Activated T-cell treated with anti-CD3 and anti-CD28 coated beads, Interleukin-2, amount 50 U/mL, for 1 hour (primary cell): ENCODE data around the gene TUBB6.

Experiments used
- DNase-seq: peaks from one replicate; pipeline ENCODE4 v3.0.0-alpha.2; 2020

TUBB6 gene

DNA sequence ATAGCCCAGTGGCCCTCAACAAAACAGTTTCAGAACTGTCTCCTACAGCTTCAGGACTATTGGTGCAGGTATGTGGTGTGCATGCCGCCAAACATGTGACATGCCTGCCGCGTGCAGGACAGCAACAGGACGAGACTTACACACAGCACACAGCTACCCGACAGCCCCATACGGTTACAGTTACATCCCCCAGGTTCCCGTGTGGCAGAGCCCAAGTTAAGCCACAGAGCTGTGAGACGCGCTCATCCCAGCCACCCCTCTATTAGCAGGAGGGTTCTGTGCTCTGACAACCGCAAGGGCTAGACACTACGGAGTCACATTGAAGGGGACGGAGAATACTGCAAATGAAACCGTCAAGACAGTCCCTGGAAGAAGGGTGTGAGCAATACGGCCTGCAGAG, 16.4 kb upstream of the TUBB6 start:
- DNase-seq, result no peak

DNA sequence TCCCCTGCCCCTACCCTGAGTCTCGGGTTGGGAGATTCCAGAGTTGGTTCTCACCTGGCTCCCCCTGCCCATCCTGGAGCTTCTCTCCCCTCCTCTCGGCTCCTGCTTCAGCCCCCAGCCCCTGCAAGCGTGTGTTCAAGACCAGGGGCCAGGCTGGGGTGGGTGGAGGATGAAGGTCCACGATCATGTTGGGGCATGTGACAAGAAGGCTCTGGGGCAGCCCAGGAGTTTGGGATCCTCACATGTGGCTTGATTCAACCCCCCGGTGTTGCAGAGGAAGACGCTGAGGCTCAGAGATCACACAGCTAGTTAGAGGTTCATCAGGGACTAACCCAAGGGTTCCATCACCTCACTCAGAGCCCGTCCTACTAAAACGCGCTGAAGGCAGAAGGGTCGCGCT, 14.2 kb upstream of the TUBB6 start:
- DNase-seq, result no peak

DNA sequence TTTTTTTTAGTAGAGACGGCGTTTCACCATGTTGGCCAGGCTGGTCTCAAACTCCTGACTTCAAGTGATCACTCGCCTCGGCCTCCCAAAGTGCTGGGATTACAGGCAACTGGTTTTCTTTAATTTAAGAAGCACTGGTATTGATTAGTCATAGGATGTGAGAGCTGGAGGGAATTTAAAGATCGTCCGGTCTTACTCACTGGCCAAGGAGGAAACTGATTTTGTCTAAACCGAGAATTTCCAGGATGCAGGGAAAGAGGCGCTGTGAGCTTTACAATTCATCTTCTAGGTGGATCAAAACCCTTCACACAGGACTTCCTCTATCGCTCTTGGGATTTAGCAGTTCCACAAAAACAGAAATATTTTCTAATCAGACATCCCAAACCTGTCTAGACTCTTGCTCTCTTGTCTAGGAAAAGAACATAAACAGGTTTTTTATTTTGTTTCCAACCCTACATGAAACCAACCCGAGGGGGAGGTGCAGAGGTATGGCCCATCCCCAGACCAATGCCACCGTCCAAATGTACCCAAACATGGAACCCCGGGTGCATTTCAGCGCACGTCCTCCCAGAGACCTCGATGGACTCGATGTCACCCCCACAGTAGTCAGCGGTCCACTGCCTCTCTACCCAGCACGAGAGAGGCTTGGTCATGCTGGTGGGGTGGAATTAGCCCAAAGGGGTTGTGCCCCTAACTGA, 12.5 kb upstream of the TUBB6 start:
- DNase-seq, result no peak

DNA sequence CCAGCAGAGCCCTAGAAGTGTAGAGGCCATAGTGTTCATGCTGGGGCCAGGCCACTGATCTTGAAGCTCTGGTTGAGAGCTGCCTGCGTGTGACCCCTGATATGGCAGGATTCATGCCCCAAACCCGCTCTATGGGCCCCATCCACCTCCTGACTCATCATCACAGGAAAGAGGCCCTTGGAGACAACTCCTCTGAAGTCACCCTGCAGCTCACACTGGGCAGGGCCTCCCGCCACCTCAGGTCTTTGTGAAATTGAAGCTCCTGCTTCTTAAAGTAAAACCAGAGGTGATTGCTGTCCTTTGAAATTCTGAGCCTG, 12.0 kb upstream of the TUBB6 start:
- DNase-seq, result no peak

DNA sequence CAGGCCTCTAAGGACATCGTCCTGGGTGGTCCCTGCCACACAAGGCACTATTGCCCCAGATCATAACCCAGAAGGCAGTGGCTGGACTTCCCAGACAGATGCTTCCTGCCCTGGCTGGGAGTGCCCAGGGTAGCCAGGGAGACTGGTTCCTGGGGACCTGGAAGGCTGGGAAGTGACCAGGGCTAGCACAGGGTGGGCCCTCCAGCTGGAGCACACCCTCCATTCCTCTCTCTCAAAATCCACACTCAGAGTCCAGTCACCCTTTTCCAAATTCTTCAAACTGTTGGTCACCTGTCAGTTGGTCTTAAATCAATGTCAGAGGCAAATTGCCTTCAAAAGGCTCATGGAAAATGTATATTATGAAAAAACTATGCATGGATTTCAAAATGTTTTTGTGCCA, 11.6 kb upstream of the TUBB6 start:
- no peak for DNase-seq

DNA sequence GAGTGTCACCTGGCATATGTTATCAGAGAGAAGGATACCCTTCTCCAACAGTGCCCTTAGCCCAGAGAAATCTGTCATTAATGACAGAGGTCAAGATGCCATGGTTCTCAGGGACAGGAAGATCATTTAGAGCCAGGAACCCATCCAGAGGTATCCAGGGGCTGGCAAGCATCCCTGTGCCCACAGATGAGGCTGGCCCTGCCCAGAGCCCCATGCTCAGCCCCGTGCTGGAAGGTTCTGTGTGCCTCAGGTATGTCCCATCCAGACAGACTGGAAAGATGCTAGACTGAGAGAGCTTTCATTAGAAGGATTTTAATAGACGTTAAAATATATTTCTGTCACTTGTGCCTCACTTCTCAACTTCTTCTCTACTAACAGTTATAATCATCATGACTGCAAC, 8.2 kb upstream of the TUBB6 start:
- no peak for DNase-seq

DNA sequence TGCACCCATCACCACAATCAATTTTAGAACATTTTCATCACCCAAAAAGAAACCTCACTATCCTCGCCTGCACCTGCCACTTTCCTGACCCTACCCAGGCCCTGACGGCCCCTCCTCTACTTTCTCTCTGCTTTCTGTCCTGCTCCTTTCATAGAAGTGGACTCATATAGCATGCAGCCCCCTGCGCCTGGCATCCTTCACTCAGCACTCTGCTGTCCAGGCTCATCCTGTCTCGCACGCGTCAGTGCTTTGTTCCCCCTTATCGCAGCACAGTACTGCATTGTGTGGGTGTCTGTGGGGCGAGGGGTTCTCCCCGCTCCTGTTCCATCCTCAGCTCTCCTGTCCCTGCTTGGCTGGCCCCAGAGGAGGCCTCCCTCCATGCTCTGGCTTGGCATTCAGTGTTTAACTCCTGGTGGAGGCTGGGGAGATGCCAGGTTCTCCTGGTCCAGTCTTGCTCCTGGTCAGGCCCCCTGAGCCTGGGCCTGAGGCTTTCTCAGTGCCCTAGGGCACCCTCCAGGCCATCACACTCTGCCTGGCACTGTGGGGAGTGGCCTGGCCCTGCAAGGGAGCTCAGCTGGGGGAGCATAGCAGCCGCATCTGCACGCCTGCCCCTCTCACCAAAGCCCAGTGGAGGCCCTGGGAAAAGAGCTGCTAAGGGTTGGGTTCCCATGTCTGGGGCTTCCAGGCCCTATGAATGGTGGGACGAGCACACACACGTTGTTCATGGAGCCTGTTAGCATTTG, 6.6 kb upstream of the TUBB6 start:
- DNase-seq, result no peak

DNA sequence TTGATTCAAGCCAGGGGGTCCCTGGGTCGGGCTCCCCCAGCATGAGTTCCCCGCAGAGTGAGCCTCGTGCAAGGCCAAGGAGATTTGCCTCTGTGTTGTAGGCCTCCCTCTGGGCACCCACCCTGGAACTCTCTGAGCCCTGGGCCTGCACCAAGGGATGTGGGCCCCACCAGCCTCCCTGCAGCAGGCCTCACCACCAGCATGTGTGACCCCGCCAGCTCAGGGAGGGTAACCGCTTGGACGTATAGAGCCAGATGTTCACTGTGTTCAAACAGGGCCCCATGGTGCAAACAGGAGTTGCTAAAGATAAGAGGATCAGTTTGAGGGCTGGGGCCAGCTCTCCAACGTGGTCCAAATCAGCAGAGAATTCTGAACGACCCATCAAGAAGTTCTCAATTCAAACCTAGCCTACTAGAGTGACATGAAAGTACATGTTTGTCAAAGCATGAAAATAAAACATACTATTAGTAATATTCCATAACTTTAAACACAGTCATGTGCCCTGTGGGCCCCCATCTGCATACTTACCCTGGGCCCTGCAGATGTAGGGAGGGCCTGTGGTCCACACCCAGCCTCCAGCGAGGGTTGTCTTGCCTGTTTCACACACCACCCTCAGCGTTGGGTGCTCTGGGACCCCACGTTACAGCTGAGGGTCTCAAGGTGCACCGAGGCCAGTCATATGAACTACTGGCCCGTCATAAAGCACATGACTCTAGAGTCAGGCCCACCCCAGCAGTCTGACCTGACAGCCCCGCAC, 5.5 kb upstream of the TUBB6 start:
- DNase-seq, result no peak

DNA sequence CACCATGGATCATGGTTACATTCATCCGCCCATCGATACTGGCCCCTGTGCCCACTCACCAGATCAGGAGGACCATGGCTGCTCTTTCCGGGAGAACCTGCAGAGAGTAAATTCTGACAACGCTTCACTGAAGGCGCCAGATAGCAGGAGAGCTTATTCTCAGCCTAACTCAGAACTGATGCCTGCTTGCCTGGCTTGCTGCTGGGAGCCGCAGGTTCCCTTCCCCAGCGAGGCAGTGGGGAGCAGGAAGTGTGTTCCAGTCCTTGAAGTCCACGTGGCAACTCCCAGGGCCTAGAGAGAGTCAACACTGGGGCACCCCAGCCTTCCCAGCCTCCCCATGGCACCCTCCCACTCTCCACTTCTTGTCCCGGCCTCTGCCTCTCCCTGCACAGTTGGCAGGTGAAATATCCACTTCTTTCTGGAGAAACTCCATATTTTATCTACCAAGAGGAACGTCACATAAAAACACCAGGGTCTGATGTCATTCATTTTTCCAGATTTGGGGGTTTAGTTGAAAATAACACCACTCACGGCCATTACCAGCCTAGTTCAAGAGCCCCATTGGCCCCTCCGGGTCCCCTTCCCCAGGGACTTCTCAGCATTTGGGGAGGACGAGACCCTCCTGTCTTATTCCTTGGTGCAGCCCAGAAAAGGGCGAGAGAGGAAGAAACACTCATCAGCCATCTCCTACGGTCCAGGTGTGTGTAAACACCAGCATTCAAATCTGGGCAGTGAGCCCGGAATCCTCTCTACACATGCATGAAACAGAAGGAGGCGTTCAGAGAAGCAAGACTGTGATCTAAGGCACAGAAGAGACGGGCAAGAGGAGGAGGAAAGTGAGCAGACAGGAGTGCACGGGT, 3.5 kb upstream of the TUBB6 start:
- no peak for DNase-seq

DNA sequence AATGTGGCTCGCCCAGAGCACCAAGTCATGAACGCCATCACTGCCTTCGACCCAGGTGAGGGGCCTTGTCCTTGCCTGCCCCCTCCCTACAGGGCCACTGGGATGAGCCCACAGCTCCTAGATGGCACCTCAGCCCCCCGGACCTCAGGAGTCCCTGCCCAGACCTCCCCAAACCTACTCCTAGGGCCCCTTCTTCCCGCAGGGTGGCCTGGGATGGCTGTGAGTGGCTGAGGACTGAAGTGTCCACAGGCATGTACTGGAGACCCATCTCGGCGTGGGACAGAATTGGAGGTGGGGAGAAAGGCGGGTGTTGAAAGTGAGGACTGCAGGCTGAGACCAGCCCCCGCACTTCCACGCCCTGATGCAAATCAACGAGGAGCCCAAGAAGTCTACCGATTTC, 2.8 kb upstream of the TUBB6 start:
- no peak for DNase-seq

DNA sequence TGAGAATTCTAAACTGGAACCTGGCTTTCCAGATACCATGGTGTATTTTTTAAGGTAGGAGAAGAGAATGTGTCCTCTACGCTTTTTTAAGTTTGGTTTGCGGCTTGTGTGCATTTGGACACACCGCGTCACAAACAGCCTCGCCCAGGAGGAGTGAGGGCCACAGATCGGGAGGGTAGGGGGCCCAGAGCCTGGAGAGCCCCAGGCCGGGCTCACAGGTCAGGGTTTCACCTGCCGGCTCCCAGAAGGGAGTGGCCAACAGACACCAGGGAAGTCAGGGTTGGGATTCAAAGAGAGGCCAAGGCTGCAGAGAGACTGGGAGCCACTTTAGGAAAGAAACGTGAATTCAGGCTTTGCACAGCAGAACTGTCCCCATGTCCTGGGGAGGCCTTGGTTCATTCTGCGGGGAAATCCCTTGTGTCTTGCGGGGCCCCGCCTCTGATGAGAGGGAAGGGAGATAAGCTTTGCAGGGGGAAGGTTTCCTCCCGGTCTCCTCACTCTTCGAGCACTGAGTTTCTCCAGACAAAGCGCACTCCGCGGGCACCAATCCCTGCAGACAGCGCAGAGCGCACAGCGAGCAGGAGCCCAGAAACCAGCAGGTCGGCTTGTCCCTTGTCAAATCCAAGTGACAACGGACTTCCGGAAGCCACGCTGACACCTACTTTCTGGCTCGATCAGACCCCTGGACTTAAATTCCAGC, 2.0 kb upstream of the TUBB6 start:
- no peak for DNase-seq

DNA sequence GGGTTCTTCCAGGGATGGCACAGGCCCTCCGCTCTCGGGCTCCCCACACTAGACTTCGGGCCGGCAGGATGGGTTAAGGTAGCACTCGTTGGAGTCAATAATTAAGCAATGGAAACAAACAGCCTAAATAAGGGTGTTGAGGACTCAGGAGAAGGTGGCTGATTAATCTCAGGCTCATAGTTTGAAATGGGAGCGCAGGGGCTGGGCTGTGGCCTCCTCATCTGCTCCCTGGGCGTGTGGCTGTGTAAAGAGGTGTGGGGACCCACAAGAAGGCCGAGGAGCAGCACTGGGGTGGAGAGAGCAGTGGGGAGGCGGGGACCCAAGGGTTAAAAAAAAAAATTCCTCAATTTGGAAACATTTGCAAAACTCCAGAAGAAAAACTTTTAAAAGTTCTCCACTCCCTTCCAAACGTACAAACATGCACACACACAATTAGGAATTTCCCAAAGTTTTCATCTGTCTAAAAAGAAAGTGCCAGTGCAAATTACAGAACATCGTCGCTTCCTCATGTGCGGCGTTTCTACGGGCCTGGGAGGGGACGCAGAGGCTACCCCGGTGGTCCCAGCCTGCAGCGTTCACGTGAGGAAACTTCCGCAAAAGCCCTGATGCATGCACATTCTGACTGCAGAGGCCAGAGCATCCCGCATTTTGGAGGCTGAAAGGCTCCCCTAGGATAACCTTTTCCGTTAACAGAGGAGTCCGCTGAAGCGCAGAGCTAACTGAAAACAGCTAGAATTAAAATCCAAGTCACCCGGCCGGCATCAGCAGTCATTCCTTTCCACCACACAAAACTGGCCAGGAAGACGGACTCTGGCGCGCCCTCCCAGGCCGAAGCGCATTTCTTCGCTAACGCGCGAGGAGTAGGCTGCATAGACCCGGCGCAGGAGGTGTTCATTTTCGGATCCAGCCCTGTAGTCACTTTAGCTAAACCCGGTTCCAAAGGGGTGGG, 1.0 kb upstream of the TUBB6 start:
- no peak for DNase-seq

DNA sequence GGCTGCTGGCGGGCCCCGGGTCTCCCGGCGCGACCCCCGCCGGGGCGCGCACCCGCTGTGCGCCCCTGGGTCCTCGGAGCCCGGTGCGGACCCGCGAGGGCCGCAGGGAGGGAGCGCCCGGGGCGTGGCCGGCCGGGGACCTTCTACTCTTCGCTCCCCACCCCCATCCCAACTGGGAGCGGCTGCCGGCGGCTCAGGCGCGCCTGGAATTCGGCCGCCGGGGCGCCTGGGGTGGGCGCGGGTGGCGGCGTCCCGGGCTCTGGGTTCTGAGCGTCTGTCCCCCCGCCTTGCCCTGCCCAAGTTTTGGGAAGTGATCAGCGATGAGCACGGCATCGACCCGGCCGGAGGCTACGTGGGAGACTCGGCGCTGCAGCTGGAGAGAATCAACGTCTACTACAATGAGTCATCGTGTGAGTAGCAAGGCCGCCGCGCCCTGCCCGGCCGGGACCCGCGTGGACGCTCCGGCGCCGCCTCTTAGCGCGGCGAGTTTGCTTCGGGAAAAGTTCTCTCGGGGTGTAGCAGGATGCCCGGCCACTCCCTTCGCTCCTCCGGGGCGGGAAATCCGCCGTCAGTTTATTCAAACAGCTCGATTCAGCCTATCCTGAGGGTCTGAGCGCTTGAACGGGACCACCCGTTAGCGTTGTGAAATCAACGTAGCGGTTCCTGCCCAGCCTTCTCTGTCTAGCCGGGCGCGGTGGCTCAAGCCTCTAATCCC, 502 bp downstream of the TUBB6 start:
- no peak for DNase-seq

DNA sequence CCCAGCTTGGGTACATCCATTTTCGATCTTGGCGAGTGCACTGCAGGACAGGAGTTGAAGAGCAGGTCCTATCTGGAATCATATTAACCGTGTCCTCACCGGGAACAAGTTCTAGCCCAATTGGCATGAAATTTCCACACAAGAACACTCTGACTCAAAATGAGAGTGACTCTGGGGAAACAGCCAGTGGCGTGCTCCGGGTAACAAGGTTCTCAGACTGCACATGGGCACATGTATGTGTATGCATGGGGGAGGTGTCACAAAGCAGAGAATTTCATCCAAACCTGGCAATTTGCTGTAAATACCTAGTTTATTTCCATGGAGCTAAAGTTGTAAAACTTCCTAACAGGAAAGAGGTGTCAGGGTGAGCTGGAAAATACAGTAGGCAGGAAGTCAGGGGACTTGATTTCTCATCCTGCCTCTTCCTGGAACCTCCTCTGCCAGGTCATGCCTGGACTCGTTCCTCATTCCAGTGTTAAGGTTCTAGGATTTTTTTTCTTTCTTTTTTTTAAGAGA, 1.7 kb downstream of the TUBB6 start:
- no peak for DNase-seq

DNA sequence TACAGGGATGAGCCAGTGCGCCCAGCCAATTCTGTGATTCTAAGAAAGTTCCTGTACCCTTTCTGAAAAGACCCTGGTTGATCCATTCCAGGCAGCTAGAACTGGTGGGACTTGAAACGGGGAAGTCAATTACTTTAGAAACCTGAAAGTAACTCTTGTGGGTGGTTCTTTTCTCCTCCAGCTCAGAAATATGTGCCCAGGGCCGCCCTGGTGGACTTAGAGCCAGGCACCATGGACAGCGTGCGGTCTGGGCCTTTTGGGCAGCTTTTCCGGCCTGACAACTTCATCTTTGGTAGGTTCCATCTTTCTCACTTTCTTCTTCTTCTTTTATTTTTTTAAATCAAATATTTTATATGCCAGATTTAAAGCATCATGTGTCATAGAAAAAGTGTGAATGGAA, 2.7 kb downstream of the TUBB6 start:
- no peak for DNase-seq

DNA sequence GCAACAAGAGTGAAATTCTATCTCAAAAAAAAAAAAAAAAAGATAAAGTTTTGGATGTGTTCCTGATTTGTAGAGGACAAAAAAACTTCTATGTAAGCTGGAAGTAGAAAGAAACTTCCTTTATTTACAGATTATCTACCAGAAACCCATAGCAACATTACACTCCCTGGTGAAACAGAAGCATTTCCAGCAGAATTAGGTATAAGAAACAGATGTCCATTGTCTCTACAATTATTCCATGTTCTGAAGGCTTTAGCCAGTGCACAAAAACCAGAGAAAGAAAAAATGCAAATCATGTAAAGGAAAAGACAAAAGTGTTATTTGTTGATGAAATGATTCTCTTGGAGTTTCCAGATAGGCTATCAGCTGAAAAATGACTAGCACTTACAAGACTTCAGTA, 4.9 kb downstream of the TUBB6 start:
- DNase-seq, result no peak

DNA sequence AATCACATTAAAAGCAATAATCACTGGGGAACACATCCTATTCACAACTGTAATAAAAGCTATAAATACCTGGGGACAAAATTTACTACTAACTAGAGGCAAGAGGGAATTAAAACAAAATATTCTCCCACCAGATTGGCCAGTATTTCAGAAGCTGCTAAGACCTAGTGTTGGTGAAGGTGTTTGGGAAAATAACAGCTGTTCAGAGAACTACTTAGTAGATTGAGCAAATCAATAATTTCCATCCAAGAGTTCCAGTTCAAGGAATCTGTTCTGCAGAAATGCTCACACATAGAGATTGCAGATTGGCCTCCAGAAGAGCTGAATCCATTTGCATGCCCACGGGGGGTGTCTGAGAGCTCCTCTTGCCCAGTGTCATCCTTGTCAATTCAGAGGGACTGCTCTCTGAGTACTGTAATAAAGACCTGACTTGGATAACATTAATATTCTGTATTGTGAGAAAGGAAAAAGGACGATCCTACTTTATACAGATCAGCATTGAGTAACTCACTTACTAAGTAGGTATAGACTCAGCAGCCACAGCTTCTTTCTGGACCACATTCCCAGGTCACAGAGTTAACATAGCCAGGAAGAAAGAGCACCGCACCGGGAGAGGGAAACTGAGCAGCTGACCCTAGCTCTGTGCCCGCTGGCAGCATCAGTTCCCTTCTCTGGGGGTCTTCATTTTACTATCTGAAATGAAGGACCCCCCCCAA, 5.6 kb downstream of the TUBB6 start:
- no peak for DNase-seq

DNA sequence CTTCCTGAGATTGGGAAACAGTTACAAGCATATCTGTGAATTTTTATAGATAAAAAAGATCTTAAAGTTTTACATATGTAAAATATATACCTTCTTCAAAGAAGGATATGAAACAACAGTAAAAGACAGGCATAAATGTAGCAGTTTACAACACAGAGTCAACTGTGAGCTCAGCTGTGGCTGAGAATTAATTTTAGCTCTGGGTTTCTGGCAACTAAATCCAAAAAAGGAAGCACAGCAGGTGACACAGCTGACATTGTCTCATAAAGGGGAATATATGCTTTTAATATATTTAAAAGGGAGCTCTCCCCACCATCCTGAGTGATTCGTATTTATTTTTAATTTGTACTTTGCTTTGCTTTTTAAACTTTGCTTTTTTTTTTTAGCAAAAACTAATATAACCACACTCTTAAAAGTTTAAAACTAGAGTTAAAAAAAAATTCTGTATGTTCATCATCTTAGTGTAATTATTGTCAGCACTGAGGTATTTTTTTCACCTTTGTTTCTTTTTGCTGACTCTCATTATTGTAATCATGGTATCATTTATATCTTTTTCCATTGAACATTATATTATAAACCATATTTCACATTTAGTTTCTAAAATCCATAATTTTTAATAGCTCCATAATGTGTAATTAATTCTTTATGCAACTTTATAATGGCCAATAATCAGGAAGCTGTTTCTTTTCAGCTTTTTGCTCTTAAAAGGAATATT, 6.7 kb downstream of the TUBB6 start:
- DNase-seq, result no peak

DNA sequence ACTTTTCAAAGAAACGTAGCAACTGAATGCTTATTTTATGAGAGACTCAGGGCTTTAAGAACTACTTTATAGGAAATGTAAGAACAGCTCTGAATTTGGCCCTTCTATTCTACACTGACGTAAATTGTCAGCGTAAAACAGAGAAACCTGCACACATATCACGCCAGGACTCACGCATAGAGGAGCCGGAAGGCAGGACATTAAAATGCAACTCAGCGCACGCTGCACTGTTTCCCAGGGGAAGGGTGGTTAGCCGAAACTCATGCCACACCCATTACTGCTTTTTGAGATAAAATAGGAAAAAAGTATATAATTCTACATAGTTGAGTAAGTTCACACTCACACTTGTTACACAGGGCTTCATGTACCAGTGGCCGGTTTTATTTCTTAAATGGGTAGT, 7.4 kb downstream of the TUBB6 start:
- DNase-seq, result no peak
